A549 (cell line): ENCODE data around the gene FAM3C.

ENCODE experiments used
- CBX8 ChIP-seq: fragments of 200-600 bp; sonication (generic); IDR thresholded peaks from 2 replicates; pipeline ENCODE4 v1.6.1; 2016
- CEBPB ChIP-seq, 2 experiments: fragments of >200 bp in 1 of 2; sonication (Bioruptor Twin) in 1 of 2; formaldehyde crosslinking in 1 of 2; IDR thresholded peaks; 2 replicates each; pipeline ENCODE4 v1.6.1; 2012 to 2016
- CTCF ChIP-seq: fragments of >200 bp; sonication (Bioruptor Twin); formaldehyde crosslinking; IDR thresholded peaks from 3 replicates; pipeline ENCODE4 v1.5.1; 2016
- FOSL2 ChIP-seq, 2 experiments: fragments of 450-650 bp in 1 of 2; fragments of >200 bp in 1 of 2; sonication (Bioruptor Twin) in 1 of 2; formaldehyde crosslinking; IDR thresholded peaks; 2 replicates each; pipeline versions ENCODE4 v1.5.0 to v1.6.1; 2016 to 2020; ENCODE audit warnings: mild to moderate bottlenecking in 1 of 2, moderate library complexity in 1 of 2
- HOXA7 ChIP-seq: fragments of 250-450 bp; sonication (Bioruptor Pico); IDR thresholded peaks from 2 replicates; pipeline ENCODE4 v1.5.0; 2020; ENCODE audit warnings: mild to moderate bottlenecking, moderate library complexity
- HOXB5 ChIP-seq: fragments of 250-450 bp; sonication (Bioruptor Pico); IDR thresholded peaks from 2 replicates; pipeline ENCODE4 v1.5.0; 2020; ENCODE audit warnings: mild to moderate bottlenecking, moderate library complexity
- MAX ChIP-seq: IDR thresholded peaks from 2 replicates; pipeline ENCODE4 v1.6.1; 2012
- MYC ChIP-seq: IDR thresholded peaks from 2 replicates; pipeline ENCODE4 v1.6.1; 2012; ENCODE audit warnings: mild to moderate bottlenecking, inconsistent platforms, low read length, improper control_type of control experiment, borderline replicate concordance
- NR3C1 ChIP-seq: fragments of >200 bp; sonication (Bioruptor Twin); formaldehyde crosslinking; IDR thresholded peaks from 3 replicates; pipeline ENCODE4 v1.6.1; 2017
- PHF8 ChIP-seq: fragments of 200-600 bp; sonication (generic); IDR thresholded peaks from 2 replicates; pipeline ENCODE4 v1.6.1; 2016; ENCODE audit warnings: low read depth, mild to moderate bottlenecking, antibody characterized with exemption, moderate library complexity, borderline replicate concordance
- POLR2A ChIP-seq: IDR thresholded peaks from 2 replicates; pipeline ENCODE4 v1.6.1; 2012; ENCODE audit warnings: mild to moderate bottlenecking, low read length
- REST ChIP-seq: fragments of 200-600 bp; sonication (generic); IDR thresholded peaks from 2 replicates; pipeline ENCODE4 v1.6.1; 2016; ENCODE audit warnings: antibody characterized with exemption, mild to moderate bottlenecking, moderate library complexity
- RFX5 ChIP-seq: fragments of 450-650 bp; IDR thresholded peaks from 2 replicates; pipeline ENCODE4 v1.7.1; 2014; ENCODE audit warnings: antibody characterized with exemption, mild to moderate bottlenecking, moderate library complexity
- TF ChIP-seq, protein P1 (sequence below): fragments of 250-450 bp; sonication (Bioruptor Pico); IDR thresholded peaks from 2 replicates; pipeline ENCODE4 v1.5.0; 2020; ENCODE audit warnings: low read depth, mild to moderate bottlenecking, moderate library complexity

- TF ChIP-seq HOXA7 (CRISPR knock-in tag) (no peak), REST (no peak), CTCF (no peak), POLR2A (no peak), CBX8 (no peak), PHF8 (no peak), FOSL2 (IDR thresholded peaks at IDR 0.05) (no peak), FOSL2 (CRISPR knock-in tag; IDR thresholded peaks at IDR 0.05) (no peak), RFX5 (no peak), CEBPB (IDR thresholded peaks at IDR 0.05) (no peak), NR3C1 (no peak), MAX (no peak), HOXB5 (no peak), MYC (no peak)
- TF ChIP-seq, protein P1, sequence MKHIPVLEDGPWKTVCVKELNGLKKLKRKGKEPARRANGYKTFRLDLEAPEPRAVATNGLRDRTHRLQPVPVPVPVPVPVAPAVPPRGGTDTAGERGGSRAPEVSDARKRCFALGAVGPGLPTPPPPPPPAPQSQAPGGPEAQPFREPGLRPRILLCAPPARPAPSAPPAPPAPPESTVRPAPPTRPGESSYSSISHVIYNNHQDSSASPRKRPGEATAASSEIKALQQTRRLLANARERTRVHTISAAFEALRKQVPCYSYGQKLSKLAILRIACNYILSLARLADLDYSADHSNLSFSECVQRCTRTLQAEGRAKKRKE (CRISPR knock-in tag), result no peak
Measured at GRCh38 chr7:121303422-121304101, 92.5 kb downstream of the FAM3C start.
